Peyer's patch (tissue), 4 donors: ENCODE results near the gene SLC4A3. TPM values are rescaled to one million over a fixed set of nuclear protein-coding genes. Genes with fewer than 3 reads are reported as not detected.

Source experiments
- DNase-seq, 3 donors: peaks; one replicate each; pipeline ENCODE4 v3.0.0-alpha.2; 2017 to 2019
- H3K27ac ChIP-seq, 4 donors: fragments of 200-600 bp; sonication (generic); one replicate each; pipeline ENCODE4 v1.5.1; 2016 to 2019
- H3K27me3 ChIP-seq, 2 donors: fragments of 200-600 bp; sonication (generic); one replicate each; pipeline ENCODE4 v1.5.1; 2019
- H3K36me3 ChIP-seq, 3 donors: fragments of 200-600 bp; sonication (generic); one replicate each; pipeline ENCODE4 v1.5.1; 2016 to 2019
- H3K4me1 ChIP-seq, 4 donors: fragments of 200-600 bp; sonication (generic); one replicate each; pipeline ENCODE4 v1.5.1; 2016 to 2019
- H3K4me3 ChIP-seq, 4 donors: fragments of 200-600 bp; sonication (generic); 1 replicate in 3 of 4; 2 replicates in 1 of 4; pipeline ENCODE4 v1.5.1; 2016 to 2019; ENCODE audit warnings: mild to moderate bottlenecking in 1 of 4
- H3K9me3 ChIP-seq, 4 donors: fragments of 200-600 bp; sonication (generic); one replicate each; pipeline ENCODE4 v1.5.1; 2016 to 2019; ENCODE audit warnings: mild to moderate bottlenecking in 1 of 4
- POLR2A ChIP-seq, 2 donors: fragments of 450-650 bp; IDR thresholded peaks; one replicate each; pipeline ENCODE4 v1.5.1; 2017; ENCODE audit warnings: antibody characterized with exemption in 2 of 2, mild to moderate bottlenecking in 2 of 2, moderate library complexity in 2 of 2
- total RNA-seq, 4 donors: library from RNA; depleted of rRNA; stranded (reverse); fragments of >200 nt; gene quantifications; one replicate each; pipeline ENCODE4 v1.1.0, GENCODE V29; 2016
- TF ChIP-seq, protein P1 (sequence below), 6 experiments: fragments of 450-650 bp in 4 of 6; fragments of 200-600 bp in 2 of 6; sonication (generic) in 1 of 6; IDR thresholded peaks; one replicate each; pipeline ENCODE4 v1.5.1; 2017 to 2019; ENCODE audit warnings: antibody characterized with exemption in 6 of 6, mild to moderate bottlenecking in 3 of 6, moderate library complexity in 1 of 6

The SLC4A3 gene
- total RNA-seq, 4 donors from 2014 or later: 0.57 to 8.1 TPM; not detected in 2

DNA sequence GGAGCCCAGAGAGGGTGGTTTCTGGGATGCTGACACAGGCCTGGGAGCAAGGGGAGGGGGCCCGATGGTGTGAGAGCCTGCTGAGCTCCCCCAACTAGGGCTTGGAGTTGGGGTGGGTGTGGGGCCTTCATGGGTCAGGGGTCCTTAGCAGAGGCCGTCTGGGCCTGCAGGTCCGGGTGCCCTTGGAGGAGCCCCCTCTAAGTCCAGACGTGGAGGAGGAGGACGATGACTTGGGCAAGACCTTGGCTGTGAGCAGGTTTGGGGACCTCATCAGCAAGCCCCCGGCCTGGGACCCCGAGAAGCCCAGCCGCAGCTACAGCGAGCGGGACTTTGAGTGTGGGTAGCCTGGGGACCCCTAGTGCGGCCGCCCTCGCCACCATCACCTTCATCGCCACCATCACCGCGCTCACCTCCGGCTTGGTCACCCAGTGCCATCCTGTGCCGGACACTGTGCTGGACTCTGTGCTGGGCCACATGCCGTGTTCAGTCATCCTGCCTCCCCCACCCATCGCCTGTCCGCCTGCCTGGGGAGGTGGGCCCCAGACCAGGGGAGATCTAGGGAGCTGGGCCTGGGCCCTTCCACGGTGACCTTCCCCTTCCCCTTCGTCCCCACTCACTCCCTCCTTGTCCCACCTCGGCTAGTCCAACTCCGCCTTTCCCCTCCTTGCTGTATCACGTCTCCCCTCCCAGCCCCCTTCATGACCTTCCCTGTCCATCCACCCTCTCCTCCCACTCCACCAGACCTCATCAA lies 980 bp downstream of the SLC4A3 start:
- Histone ChIP-seq H3K27me3 (no peaks in the 10 kb centered on the region), H3K4me1 (peaks cover 0 to 8% (median 3%) of the 10 kb centered on the region in 4 donors), H3K27ac (no peak overlapping the region), H3K9me3 (no peaks in the 10 kb centered on the region), H3K4me3 (peak overlapping the region in 1 of 4 donors; percentile 52), H3K36me3 (no peaks in the 10 kb centered on the region)
- no peak for DNase-seq
- TF ChIP-seq, protein P1, sequence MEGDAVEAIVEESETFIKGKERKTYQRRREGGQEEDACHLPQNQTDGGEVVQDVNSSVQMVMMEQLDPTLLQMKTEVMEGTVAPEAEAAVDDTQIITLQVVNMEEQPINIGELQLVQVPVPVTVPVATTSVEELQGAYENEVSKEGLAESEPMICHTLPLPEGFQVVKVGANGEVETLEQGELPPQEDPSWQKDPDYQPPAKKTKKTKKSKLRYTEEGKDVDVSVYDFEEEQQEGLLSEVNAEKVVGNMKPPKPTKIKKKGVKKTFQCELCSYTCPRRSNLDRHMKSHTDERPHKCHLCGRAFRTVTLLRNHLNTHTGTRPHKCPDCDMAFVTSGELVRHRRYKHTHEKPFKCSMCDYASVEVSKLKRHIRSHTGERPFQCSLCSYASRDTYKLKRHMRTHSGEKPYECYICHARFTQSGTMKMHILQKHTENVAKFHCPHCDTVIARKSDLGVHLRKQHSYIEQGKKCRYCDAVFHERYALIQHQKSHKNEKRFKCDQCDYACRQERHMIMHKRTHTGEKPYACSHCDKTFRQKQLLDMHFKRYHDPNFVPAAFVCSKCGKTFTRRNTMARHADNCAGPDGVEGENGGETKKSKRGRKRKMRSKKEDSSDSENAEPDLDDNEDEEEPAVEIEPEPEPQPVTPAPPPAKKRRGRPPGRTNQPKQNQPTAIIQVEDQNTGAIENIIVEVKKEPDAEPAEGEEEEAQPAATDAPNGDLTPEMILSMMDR (IDR thresholded peaks at IDR 0.05): no peak
- TF ChIP-seq POLR2A (IDR thresholded peaks at IDR 0.05): no peak

DNA sequence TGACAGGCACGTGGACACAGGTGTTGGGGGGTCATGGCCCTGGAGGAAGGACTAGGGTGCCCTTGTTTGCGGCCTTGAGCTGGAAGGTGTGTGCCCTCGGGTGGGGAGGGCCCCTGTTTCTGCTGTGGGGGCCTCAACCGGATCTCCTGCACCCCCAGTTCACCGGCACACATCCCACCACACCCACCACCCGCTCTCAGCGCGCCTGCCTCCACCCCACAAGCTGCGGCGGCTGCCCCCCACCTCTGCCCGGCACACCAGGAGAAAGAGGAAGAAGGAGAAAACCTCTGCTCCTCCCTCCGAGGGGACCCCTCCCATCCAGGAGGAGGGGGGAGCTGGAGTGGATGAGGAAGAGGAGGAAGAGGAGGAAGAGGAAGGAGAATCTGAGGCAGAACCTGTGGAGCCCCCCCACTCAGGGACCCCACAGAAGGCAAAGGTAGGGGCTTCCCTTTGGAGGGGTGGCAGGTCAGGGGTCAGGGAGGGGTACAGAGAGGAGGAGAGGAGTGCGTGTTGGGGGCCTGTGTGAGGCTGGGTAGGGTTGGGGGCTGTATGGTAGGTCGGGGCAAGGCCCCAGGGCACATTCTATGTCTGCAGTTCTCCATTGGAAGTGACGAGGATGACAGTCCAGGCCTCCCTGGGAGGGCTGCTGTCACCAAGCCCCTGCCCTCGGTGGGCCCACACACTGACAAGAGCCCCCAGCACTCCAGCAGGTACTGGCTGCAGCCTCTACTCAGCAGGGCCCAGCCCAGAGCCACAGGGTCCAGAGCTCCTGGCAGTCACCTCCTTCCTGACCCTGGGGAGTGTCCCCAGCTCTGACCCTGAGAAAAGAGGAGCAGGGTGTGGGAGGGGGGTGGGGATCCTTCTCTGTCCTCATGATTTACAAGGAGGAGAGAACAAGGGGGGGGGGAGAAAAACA lies 1.8 kb downstream of the SLC4A3 start:
- Histone ChIP-seq H3K36me3 (no peaks in the 10 kb centered on the region), H3K4me3 (no peak overlapping the region), H3K27me3 (no peaks in the 10 kb centered on the region), H3K4me1 (peaks cover 0 to 8% (median 3%) of the 10 kb centered on the region in 4 donors), H3K27ac (no peak overlapping the region), H3K9me3 (no peaks in the 10 kb centered on the region)
- DNase-seq: no peak
- TF ChIP-seq, protein P1 (IDR thresholded peaks at IDR 0.05): no peak
- no peak for TF ChIP-seq POLR2A (IDR thresholded peaks at IDR 0.05)

DNA sequence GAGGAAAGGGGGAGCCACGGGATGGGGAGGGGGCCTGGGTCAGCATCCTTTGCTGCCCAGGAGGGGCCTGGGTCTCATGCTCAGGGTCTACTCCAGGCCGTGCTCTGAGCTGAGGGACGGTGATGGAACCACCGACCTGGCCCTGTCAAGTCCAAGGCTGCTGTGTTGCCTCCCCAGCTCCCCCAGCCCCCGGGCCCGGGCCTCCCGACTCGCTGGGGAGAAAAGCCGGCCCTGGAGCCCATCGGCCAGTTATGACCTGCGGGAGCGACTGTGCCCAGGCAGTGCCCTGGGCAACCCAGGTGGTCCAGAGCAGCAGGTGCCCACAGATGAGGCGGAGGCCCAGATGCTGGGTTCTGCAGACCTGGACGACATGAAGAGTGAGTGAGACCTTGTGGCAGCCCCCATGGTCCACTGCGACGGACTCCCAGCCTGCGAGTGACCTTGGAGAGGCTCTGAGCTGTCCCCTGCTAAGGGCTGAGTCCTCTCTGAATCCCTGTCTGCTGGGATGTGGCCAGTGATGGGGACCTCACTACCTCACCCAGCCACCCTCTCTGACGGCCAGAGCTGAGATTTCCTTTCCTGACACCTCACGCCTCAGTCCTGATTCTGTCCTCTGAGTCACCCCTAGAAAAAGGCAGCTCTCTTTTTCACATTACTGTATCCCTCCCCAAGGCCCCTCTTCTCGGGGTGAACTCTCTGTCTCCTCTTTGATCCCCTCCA lies 2.7 kb downstream of the SLC4A3 start:
- TF ChIP-seq POLR2A (IDR thresholded peaks at IDR 0.05): no peak
- TF ChIP-seq, protein P1 (IDR thresholded peaks at IDR 0.05): no peak
- Histone ChIP-seq H3K4me1 (peaks cover 0 to 8% (median 3%) of the 10 kb centered on the region in 4 donors), H3K9me3 (no peaks in the 10 kb centered on the region), H3K27me3 (no peaks in the 10 kb centered on the region), H3K36me3 (no peaks in the 10 kb centered on the region), H3K4me3 (no peak overlapping the region), H3K27ac (no peak overlapping the region)
- no peak for DNase-seq

DNA sequence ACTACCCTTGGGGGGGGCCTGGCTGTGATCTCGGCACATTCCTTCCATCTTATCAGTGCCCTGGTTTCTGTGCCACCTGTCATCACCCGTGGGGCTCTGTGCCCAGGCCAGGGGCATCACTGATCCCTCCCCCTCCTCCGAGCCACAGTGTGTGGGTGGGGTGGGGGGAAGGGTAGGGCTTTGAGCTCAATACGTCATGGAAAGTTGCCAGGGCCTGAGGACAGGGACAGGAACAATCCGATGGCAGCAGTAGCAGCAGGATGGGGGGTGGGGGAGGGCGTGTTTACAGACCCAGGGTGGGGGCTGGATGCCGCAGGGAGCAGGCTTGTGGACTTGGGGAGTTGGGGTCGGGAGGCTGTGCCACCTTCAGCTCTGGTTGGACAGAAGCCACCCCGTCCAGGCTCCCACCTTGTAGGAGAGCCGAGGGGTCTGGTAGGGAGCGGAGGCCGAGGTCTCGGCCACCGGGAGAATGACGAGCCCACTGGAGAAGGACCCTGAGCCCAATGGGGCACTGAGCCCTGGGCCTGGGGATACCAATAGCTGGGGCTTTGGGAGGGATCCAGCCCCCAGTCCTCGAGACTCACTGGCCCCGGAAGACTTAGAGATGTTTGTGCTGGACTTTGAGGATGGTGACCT lies 3.5 kb downstream of the SLC4A3 start:
- Histone ChIP-seq H3K9me3 (no peaks in the 10 kb centered on the region), H3K27ac (no peak overlapping the region), H3K36me3 (no peaks in the 10 kb centered on the region), H3K4me1 (peaks cover 0 to 8% (median 3%) of the 10 kb centered on the region in 4 donors), H3K27me3 (no peaks in the 10 kb centered on the region), H3K4me3 (no peak overlapping the region)
- DNase-seq: no peak
- TF ChIP-seq POLR2A (IDR thresholded peaks at IDR 0.05): no peak
- TF ChIP-seq, protein P1 (IDR thresholded peaks at IDR 0.05): no peak

DNA sequence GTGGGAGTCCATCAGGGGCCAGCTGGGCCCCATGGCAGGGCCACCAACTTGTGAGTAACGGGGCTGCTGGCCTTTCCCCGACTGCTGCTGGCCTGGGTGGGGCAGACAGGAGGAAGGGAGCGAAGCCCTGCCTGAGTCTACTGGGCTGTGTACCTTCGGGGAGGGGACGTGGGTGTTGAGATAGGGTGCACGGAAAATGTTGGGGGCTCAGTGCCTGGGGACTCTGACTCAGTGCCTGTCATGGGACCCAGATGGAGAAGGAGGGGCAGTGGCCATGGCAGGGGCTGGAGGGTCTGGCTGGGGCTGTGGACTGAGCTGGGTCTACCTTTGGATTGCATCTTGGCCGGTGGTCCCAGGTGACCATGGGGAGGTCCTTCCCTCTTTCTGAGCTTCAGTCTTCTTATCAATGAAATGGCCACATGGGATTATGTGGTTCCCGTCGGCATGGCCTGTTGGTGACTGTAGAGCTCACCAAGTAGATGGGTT lies 4.0 kb downstream of the SLC4A3 start:
- H3K36me3 ChIP-seq: no peaks in the 10 kb centered on the region
- no peak overlapping the region for H3K27ac ChIP-seq
- H3K9me3 ChIP-seq: no peaks in the 10 kb centered on the region
- no peak overlapping the region for H3K4me3 ChIP-seq
- TF ChIP-seq, protein P1 (IDR thresholded peaks at IDR 0.05): no peak
- no peak for TF ChIP-seq POLR2A (IDR thresholded peaks at IDR 0.05)
- H3K4me1 ChIP-seq: peaks cover 0 to 8% (median 3%) of the 10 kb centered on the region in 4 donors
- no peaks in the 10 kb centered on the region for H3K27me3 ChIP-seq
- DNase-seq: no peak
